SK-N-SH (cell line): ENCODE data around the gene HPCAL1. TPM values are rescaled to one million over a fixed set of nuclear protein-coding genes. Genes with fewer than 3 reads are reported as not detected.

Experiments
- CTCF ChIA-PET: fragments of 300-600, 350-600 bp; formaldehyde crosslinking; extraction: SDS; loops from one replicate; lab custom pipeline; 2021; lab: Yijun Ruan, JAX
- POLR2A ChIA-PET: fragments of 350-600 bp; sonication (Branson Sonifier 250); formaldehyde crosslinking; extraction: SDS; loops from one replicate; lab custom pipeline; 2020; ENCODE audit warnings: antibody characterized with exemption, inconsistent platforms; lab: Yijun Ruan, JAX
- DNase-seq: peaks from one replicate; pipeline ENCODE4 v3.0.0; 2012
- H2AFZ ChIP-seq: fragments of 200-600 bp; sonication (generic); 2 replicates; pipeline ENCODE4 v1.8.1; 2016; ENCODE audit warnings: antibody characterized with exemption, mild to moderate bottlenecking, low read depth
- H3F3A ChIP-seq: fragments of 200-600 bp; sonication (generic); replicated peaks from 2 replicates; pipeline ENCODE3; 2016; ENCODE audit warnings: antibody characterized with exemption, mild to moderate bottlenecking; ENCODE audit not compliant: insufficient read depth
- H3K27ac ChIP-seq, 2 experiments: fragments of 200-500 bp in 1 of 2; fragments of 200-600 bp in 1 of 2; sonication (Bioruptor generic) in 1 of 2; sonication (generic), shearing (Covaris generic) in 1 of 2; 2 replicates each; pipeline versions ENCODE4 v1.5.1 to v1.6.1; 2014 to 2016; ENCODE audit warnings: low read depth in 2 of 2, inconsistent platforms in 1 of 2, low read length in 1 of 2, mild to moderate bottlenecking in 1 of 2, mixed read lengths in 1 of 2
- H3K27me3 ChIP-seq: fragments of 200-600 bp; sonication (generic), shearing (Covaris generic); 2 replicates; pipeline ENCODE4 v1.6.1; 2016; ENCODE audit warnings: mixed run types; ENCODE audit not compliant: insufficient read depth
- H3K36me3 ChIP-seq, 2 experiments: fragments of 200-500 bp in 1 of 2; fragments of 200-600 bp in 1 of 2; sonication (Bioruptor generic) in 1 of 2; sonication (generic) in 1 of 2; replicated peaks in 1 of 2; 2 replicates each; pipeline versions ENCODE3 to v1.5.1; 2014 to 2016; ENCODE audit warnings: low read length in 1 of 2, mild to moderate bottlenecking in 1 of 2; ENCODE audit not compliant: insufficient read depth in 2 of 2, control insufficient read depth in 1 of 2
- H3K4me1 ChIP-seq, 2 experiments: fragments of 200-500 bp in 1 of 2; fragments of 200-600 bp in 1 of 2; sonication (Bioruptor generic) in 1 of 2; sonication (generic), shearing (Covaris generic) in 1 of 2; 2 replicates each; pipeline versions ENCODE4 v1.5.1 to v1.6.1; 2014 to 2016; ENCODE audit warnings: low read depth in 1 of 2, low read length in 1 of 2, mixed run types in 1 of 2; ENCODE audit not compliant: insufficient read depth in 2 of 2, control insufficient read depth in 1 of 2
- H3K4me2 ChIP-seq: fragments of 200-600 bp; sonication (generic), shearing (Covaris generic); 2 replicates; pipeline ENCODE4 v1.6.1; 2017; ENCODE audit warnings: mixed run types
- H3K4me3 ChIP-seq, 2 experiments: fragments of 200-500 bp in 1 of 2; fragments of 200-600 bp in 1 of 2; sonication (Bioruptor generic) in 1 of 2; sonication (generic), shearing (Covaris generic) in 1 of 2; 2 replicates each; pipeline versions ENCODE4 v1.5.1 to v1.8.1; 2014 to 2016; ENCODE audit warnings: low read depth in 2 of 2, inconsistent platforms in 1 of 2, low read length in 1 of 2, mild to moderate bottlenecking in 1 of 2, mixed read lengths in 1 of 2, moderate library complexity in 1 of 2
- H3K79me2 ChIP-seq: fragments of 200-600 bp; sonication (generic); 2 replicates; pipeline ENCODE4 v1.8.1; 2017; ENCODE audit warnings: mild to moderate bottlenecking; ENCODE audit not compliant: insufficient read depth
- H3K9ac ChIP-seq: fragments of 200-600 bp; sonication (generic); 2 replicates; pipeline ENCODE4 v1.6.1; 2017; ENCODE audit warnings: mixed run types
- H3K9me2 ChIP-seq: fragments of 200-600 bp; sonication (generic); 2 replicates; pipeline ENCODE4 v1.6.1; 2017; ENCODE audit warnings: mixed run types
- H3K9me3 ChIP-seq: fragments of 200-600 bp; sonication (generic); 2 replicates; pipeline ENCODE4 v1.6.1; 2017; ENCODE audit warnings: mixed run types, mild to moderate bottlenecking, moderate library complexity
- H4K20me1 ChIP-seq: fragments of 200-600 bp; sonication (generic); 2 replicates; pipeline ENCODE4 v1.6.1; 2017; ENCODE audit warnings: mild to moderate bottlenecking, mixed run types; ENCODE audit not compliant: insufficient read depth
- ELF1 ChIP-seq: IDR thresholded peaks from 2 replicates; pipeline ENCODE4 v1.4.0; 2012
- EP300 ChIP-seq, 2 experiments: IDR thresholded peaks; 2 replicates each; pipeline versions ENCODE4 v1.4.0 to v1.6.1; 2012; ENCODE audit warnings: borderline replicate concordance in 1 of 2, low read depth in 1 of 2, low read length in 1 of 2
- EZH2phosphoT487 ChIP-seq: fragments of 200-600 bp; sonication (generic); IDR thresholded peaks from 2 replicates; pipeline ENCODE4 v1.6.1; 2017; ENCODE audit warnings: low read depth, mixed run types, mild to moderate bottlenecking, antibody characterized with exemption, moderate library complexity, borderline replicate concordance
- FOXM1 ChIP-seq: IDR thresholded peaks from 2 replicates; pipeline ENCODE4 v1.4.0; 2012; ENCODE audit warnings: low read depth, mild to moderate bottlenecking
- GABPA ChIP-seq: IDR thresholded peaks from 2 replicates; pipeline ENCODE4 v1.4.0; 2012; ENCODE audit warnings: low read depth, mild to moderate bottlenecking
- JUND ChIP-seq: IDR thresholded peaks from 2 replicates; pipeline ENCODE4 v1.4.0; 2012
- MAX ChIP-seq: IDR thresholded peaks from 2 replicates; pipeline ENCODE4 v1.4.0; 2012; ENCODE audit warnings: low read depth
- MEF2A ChIP-seq: IDR thresholded peaks from 2 replicates; pipeline ENCODE4 v1.4.0; 2012; ENCODE audit warnings: low read depth, borderline replicate concordance
- MXI1 ChIP-seq: IDR thresholded peaks from 2 replicates; pipeline ENCODE4 v1.6.1; 2012; ENCODE audit warnings: mild to moderate bottlenecking, low read depth, low read length, improper control_type of control experiment
- NFIC ChIP-seq: IDR thresholded peaks from 2 replicates; pipeline ENCODE4 v1.4.0; 2012; ENCODE audit warnings: borderline replicate concordance
- RAD21 ChIP-seq: IDR thresholded peaks from 2 replicates; pipeline ENCODE4 v1.6.1; 2012; ENCODE audit warnings: mild to moderate bottlenecking, low read length
- RXRA ChIP-seq: IDR thresholded peaks from 2 replicates; pipeline ENCODE4 v1.4.0; 2012; ENCODE audit warnings: low read depth, mild to moderate bottlenecking, borderline replicate concordance
- SIN3A ChIP-seq: IDR thresholded peaks from 2 replicates; pipeline ENCODE4 v1.6.1; 2012; ENCODE audit warnings: low read depth, mild to moderate bottlenecking, low read length, moderate library complexity, borderline replicate concordance
- SMC3 ChIP-seq: IDR thresholded peaks from 2 replicates; pipeline ENCODE4 v1.6.1; 2012; ENCODE audit warnings: low read depth, low read length, improper control_type of control experiment
- TEAD4 ChIP-seq: IDR thresholded peaks from 2 replicates; pipeline ENCODE4 v1.4.0; 2012; ENCODE audit warnings: mild to moderate bottlenecking, borderline replicate concordance; ENCODE audit not compliant: insufficient read depth
- USF2 ChIP-seq: fragments of 150-350 bp; IDR thresholded peaks from 2 replicates; pipeline ENCODE4 v1.6.1; 2017; ENCODE audit warnings: antibody characterized with exemption, low read length, low read depth, borderline replicate concordance
- YY1 ChIP-seq: IDR thresholded peaks from 2 replicates; pipeline ENCODE4 v1.4.0; 2012; ENCODE audit warnings: low read depth, mild to moderate bottlenecking
- ZBTB33 ChIP-seq: IDR thresholded peaks from 2 replicates; pipeline ENCODE4 v1.4.0; 2012; ENCODE audit warnings: low read depth, borderline replicate concordance
- WGBS: methylation state at CpG from one replicate; pipeline ENCODE4 v1.1.6; 2017; ENCODE audit warnings: low lambda C conversion rate; 5-methylcytosine and 5-hydroxymethylcytosine counted together
- polyA plus RNA-seq, 3 experiments: library from polyadenylated mRNA; depleted of rRNA; stranded (reverse); fragments of >200 nt; gene quantifications; 2 replicates each; pipeline ENCODE4 v1.2.3, GENCODE V29; 2012
- TF ChIP-seq, protein P1 (sequence below): fragments of 200-600 bp; sonication (generic); IDR thresholded peaks from 2 replicates; pipeline ENCODE4 v1.6.1; 2017; ENCODE audit warnings: antibody characterized with exemption, mild to moderate bottlenecking, moderate library complexity

HPCAL1 gene
- polyA plus RNA-seq, 1 of the 3 experiments (the other 2 are of a cell fraction): 77.0 TPM

GRCh38 chr2:10460366-10460796 is 157.7 kb downstream of the HPCAL1 start:
- ChIA-PET CTCF (interaction anchor here (1.6 kb wide), 1 partner anchor 207 kb away, joined by 3 read pairs; no protein-coding TSS in a partner anchor), POLR2A (no interaction called here)
- Histone ChIP-seq H3K27ac (no peak overlapping the region), H3K9me2 (no peaks in the 10 kb centered on the region), H3K36me3 (no peaks in the 10 kb centered on the region), H3F3A (no peaks in the 10 kb centered on the region), H3K4me1 (peaks cover 0 to 8% of the 10 kb centered on the region in 2 experiments; a peak in 1 of 4 replicates), H3K27me3 (no peaks in the 10 kb centered on the region), H3K79me2 (no peaks in the 10 kb centered on the region), H2AFZ (no peak overlapping the region), H4K20me1 (no peaks in the 10 kb centered on the region), H3K4me3 (no peak overlapping the region), H3K9ac (no peak overlapping the region), H3K9me3 (no peaks in the 10 kb centered on the region), H3K4me2 (no peak overlapping the region)
- WGBS: 84% methylated on average over 17 of the region's 17 CpGs
- peak; percentile 23 for DNase-seq
- no peak for TF ChIP-seq EZH2phosphoT487
- no peak for TF ChIP-seq MEF2A
- no peak for TF ChIP-seq SIN3A
- TF ChIP-seq JUND: no peak
- no peak for TF ChIP-seq EP300 (IDR thresholded peaks at IDR 0.05; ENCODE audit: borderline replicate concordance in 1 of 2, low read depth in 1 of 2, low read length in 1 of 2)
- TF ChIP-seq ELF1: no peak
- TF ChIP-seq NFIC: no peak
- no peak for TF ChIP-seq USF2
- TF ChIP-seq FOXM1: no peak
- no peak for TF ChIP-seq YY1
- TF ChIP-seq RAD21: no peak
- TF ChIP-seq GABPA: no peak
- no peak for TF ChIP-seq RXRA
- TF ChIP-seq SMC3: no peak
- no peak for TF ChIP-seq TEAD4
- no peak for TF ChIP-seq MXI1
- TF ChIP-seq MAX: no peak
- TF ChIP-seq, protein P1, sequence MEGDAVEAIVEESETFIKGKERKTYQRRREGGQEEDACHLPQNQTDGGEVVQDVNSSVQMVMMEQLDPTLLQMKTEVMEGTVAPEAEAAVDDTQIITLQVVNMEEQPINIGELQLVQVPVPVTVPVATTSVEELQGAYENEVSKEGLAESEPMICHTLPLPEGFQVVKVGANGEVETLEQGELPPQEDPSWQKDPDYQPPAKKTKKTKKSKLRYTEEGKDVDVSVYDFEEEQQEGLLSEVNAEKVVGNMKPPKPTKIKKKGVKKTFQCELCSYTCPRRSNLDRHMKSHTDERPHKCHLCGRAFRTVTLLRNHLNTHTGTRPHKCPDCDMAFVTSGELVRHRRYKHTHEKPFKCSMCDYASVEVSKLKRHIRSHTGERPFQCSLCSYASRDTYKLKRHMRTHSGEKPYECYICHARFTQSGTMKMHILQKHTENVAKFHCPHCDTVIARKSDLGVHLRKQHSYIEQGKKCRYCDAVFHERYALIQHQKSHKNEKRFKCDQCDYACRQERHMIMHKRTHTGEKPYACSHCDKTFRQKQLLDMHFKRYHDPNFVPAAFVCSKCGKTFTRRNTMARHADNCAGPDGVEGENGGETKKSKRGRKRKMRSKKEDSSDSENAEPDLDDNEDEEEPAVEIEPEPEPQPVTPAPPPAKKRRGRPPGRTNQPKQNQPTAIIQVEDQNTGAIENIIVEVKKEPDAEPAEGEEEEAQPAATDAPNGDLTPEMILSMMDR: no peak
- no peak for TF ChIP-seq ZBTB33
